Suprapubic skin (tissue), 4 donors: ENCODE results near the gene OR2B2.

Source experiments
- CTCF ChIP-seq, 2 donors: fragments of 200-600 bp in 1 of 2; fragments of 450-650 bp in 1 of 2; sonication (generic) in 1 of 2; IDR thresholded peaks; one replicate each; pipeline ENCODE4 v1.5.1; 2016 to 2019; ENCODE audit warnings: antibody characterized with exemption in 2 of 2, mild to moderate bottlenecking in 1 of 2, moderate library complexity in 1 of 2
- EP300 ChIP-seq: sonication (generic); formaldehyde crosslinking; IDR thresholded peaks from one replicate; pipeline ENCODE4 v1.6.1; 2017; ENCODE audit warnings: antibody characterized with exemption
- POLR2A ChIP-seq, 2 donors: fragments of 450-650 bp; IDR thresholded peaks; one replicate each; pipeline ENCODE4 v1.6.1; 2017; ENCODE audit warnings: antibody characterized with exemption in 2 of 2, mild to moderate bottlenecking in 2 of 2, moderate library complexity in 2 of 2
- POLR2AphosphoS5 ChIP-seq, 3 donors: sonication (generic); formaldehyde crosslinking; IDR thresholded peaks; one replicate each; pipeline ENCODE4 v1.6.1; 2017; ENCODE audit warnings: antibody characterized with exemption in 3 of 3

- no peak for TF ChIP-seq POLR2AphosphoS5 (IDR thresholded peaks at IDR 0.05)
- TF ChIP-seq EP300: no peak
- no peak for TF ChIP-seq CTCF (IDR thresholded peaks at IDR 0.05)
- TF ChIP-seq POLR2A (IDR thresholded peaks at IDR 0.05): no peak
Measured at GRCh38 chr6:27863962-27864905, 48.0 kb downstream of the OR2B2 start.
